Measurements from ENCODE around the gene HASPIN.
A peak's percentile ranks its signal among the peaks of the same experiment; 100 is the strongest.

DNA sequence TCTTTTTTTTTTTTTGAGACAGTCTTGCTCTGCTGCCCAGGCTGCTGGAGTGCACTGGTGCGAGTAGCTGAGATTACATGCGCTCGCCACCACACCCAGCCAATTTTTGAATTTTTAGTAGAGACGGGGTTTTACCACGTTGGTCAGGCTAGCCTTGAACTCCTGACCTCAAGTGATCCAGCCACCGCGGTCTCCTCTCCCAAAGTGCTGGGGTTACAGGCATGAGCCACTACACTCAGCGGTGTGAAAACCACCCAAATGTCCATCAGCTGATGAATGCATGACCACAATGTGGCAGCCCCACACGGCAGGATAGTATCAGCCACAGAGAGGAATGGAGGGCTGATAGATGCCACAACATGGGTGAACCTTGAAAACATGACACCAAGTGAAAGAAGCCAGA, 29.9 kb upstream of the HASPIN start:
- TF ChIP-seq, protein P1, sequence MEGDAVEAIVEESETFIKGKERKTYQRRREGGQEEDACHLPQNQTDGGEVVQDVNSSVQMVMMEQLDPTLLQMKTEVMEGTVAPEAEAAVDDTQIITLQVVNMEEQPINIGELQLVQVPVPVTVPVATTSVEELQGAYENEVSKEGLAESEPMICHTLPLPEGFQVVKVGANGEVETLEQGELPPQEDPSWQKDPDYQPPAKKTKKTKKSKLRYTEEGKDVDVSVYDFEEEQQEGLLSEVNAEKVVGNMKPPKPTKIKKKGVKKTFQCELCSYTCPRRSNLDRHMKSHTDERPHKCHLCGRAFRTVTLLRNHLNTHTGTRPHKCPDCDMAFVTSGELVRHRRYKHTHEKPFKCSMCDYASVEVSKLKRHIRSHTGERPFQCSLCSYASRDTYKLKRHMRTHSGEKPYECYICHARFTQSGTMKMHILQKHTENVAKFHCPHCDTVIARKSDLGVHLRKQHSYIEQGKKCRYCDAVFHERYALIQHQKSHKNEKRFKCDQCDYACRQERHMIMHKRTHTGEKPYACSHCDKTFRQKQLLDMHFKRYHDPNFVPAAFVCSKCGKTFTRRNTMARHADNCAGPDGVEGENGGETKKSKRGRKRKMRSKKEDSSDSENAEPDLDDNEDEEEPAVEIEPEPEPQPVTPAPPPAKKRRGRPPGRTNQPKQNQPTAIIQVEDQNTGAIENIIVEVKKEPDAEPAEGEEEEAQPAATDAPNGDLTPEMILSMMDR (IDR thresholded peaks at IDR 0.05 in 8 of 11, conservative IDR thresholded peaks at IDR 0.05 in 3 of 11) = no peak
- TF ChIP-seq POLR2A (IDR thresholded peaks at IDR 0.05) (no peak), POLR2AphosphoS5 (IDR thresholded peaks at IDR 0.05) (peak in 2 of 3 donors; percentile 47 to 81)

Measured in spleen (tissue), 7 donors.